Coronary artery (tissue), 2 donors: ENCODE data around the gene EME2.
"Not testable (repeated sequence)": the region's sequence is repeated elsewhere in the genome, so short reads cannot be mapped to it uniquely, and the experiment has no call there.

Experiments
- DNase-seq: peaks from one replicate; pipeline ENCODE4 v3.0.0-alpha.2; 2017; ENCODE audit warnings: low spot score
- H3K27ac ChIP-seq, 2 donors: fragments of 200-600 bp; sonication (generic); one replicate each; pipeline ENCODE4 v1.5.1; 2016 to 2019
- H3K4me3 ChIP-seq: fragments of 200-600 bp; sonication (generic); 2 replicates; pipeline ENCODE4 v1.5.1; 2016; ENCODE audit warnings: mild to moderate bottlenecking, moderate library complexity
- CTCF ChIP-seq: fragments of 200-600 bp; sonication (generic); IDR thresholded peaks from one replicate; pipeline ENCODE4 v1.5.1; 2019; ENCODE audit warnings: antibody characterized with exemption

The EME2 gene

GRCh38 chr16:1729445-1729844 lies 43.2 kb upstream of the EME2 start:
- Histone ChIP-seq H3K27ac (no peak overlapping the region), H3K4me3 (no peak overlapping the region)
- TF ChIP-seq CTCF, result no peak
- no peak for DNase-seq

GRCh38 chr16:1731073-1731472 lies 41.5 kb upstream of the EME2 start:
- TF ChIP-seq CTCF, result no peak
- DNase-seq, result no peak
- no peak overlapping the region for H3K4me3 ChIP-seq
- no peak overlapping the region for H3K27ac ChIP-seq

GRCh38 chr16:1731603-1732002 lies 41.0 kb upstream of the EME2 start:
- DNase-seq, result no peak
- Histone ChIP-seq H3K4me3 (no peak overlapping the region), H3K27ac (no peak overlapping the region)
- TF ChIP-seq CTCF, result no peak

- H3K27ac ChIP-seq, result no peak overlapping the region
- H3K4me3 ChIP-seq, result no peak overlapping the region
- no peak for TF ChIP-seq CTCF
- no peak for DNase-seq
These were observed 40.5 kb upstream of the EME2 start for GRCh38 chr16:1732071-1732470.

- not testable (repeated sequence) for H3K27ac ChIP-seq, DNase-seq, H3K4me3 ChIP-seq
These were observed 40.0 kb upstream of the EME2 start for GRCh38 chr16:1732551-1732987.

- Histone ChIP-seq H3K4me3 (no peak overlapping the region), H3K27ac (no peak overlapping the region)
- TF ChIP-seq CTCF, result no peak
- DNase-seq, result no peak
These were observed 38.5 kb upstream of the EME2 start for GRCh38 chr16:1734123-1734522.

GRCh38 chr16:1734816-1735215 lies 37.8 kb upstream of the EME2 start:
- no peak for TF ChIP-seq CTCF
- no peak for DNase-seq
- no peak overlapping the region for H3K27ac ChIP-seq
- no peak overlapping the region for H3K4me3 ChIP-seq

GRCh38 chr16:1740234-1740633 lies 32.4 kb upstream of the EME2 start:
- TF ChIP-seq CTCF, result no peak
- DNase-seq, result no peak
- Histone ChIP-seq H3K27ac (no peak overlapping the region), H3K4me3 (no peak overlapping the region)
